ENCODE measurements around the gene GALE. TPM values are rescaled to one million over a fixed set of nuclear protein-coding genes. Genes with fewer than 3 reads are reported as not detected.

GALE gene
- total and polyA plus RNA-seq, 2 of the 13 experiments (the other 11 are each of a cell fraction or from before 2014, with no cell fraction given), result 85.2 to 88.4 TPM

- peak; percentile 79 for TF ChIP-seq IKZF4 (CRISPR knock-in tag; IDR thresholded peaks at IDR 0.05; ENCODE audit: borderline replicate concordance, low read depth, not compliant biosample characterization)
- TF ChIP-seq TP53 (CRISPR knock-in tag; conservative IDR thresholded peaks at IDR 0.05), result peak; percentile 92
- peak; percentile 34; the same call in 1 of the 2 replicates for TF ChIP-seq TARDBP (CRISPR knock-in tag; IDR thresholded peaks at IDR 0.05)
- 0 out of 2 replicates have a peak, but pooled peaks have one; percentile 37 for TF ChIP-seq ZNF724P (CRISPR knock-in tag; IDR thresholded peaks at IDR 0.05; ENCODE audit: borderline replicate concordance)
- peak; percentile 61 for TF ChIP-seq ZNF407 (CRISPR knock-in tag; IDR thresholded peaks at IDR 0.05; ENCODE audit: not compliant biosample characterization)
- TF ChIP-seq MTA1 (CRISPR knock-in tag; IDR thresholded peaks at IDR 0.05; ENCODE audit: borderline replicate concordance), result peak; percentile 86; the same call in 1 of the 2 replicates
- 0 out of 2 replicates have a peak, but pooled peaks have one; percentile 9 for TF ChIP-seq NCOA2 (CRISPR knock-in tag; IDR thresholded peaks at IDR 0.05)
- 0 out of 2 replicates have a peak, but pooled peaks have one; percentile 37 for TF ChIP-seq TEAD2 (CRISPR knock-in tag; IDR thresholded peaks at IDR 0.05)
- TF ChIP-seq ZNF331 (CRISPR knock-in tag; IDR thresholded peaks at IDR 0.05), result peak; percentile 79; the same call in 1 of the 2 replicates
- peak; percentile 51; the same call in 1 of the 2 replicates for TF ChIP-seq ZNF746 (CRISPR knock-in tag; IDR thresholded peaks at IDR 0.05)
- peak; percentile 74; the same call in 1 of the 2 replicates for TF ChIP-seq KMT2B (CRISPR knock-in tag; IDR thresholded peaks at IDR 0.05)
Measured at GRCh38 chr1:23825076-23825761, 24.7 kb upstream of the GALE start, which contains the start of gene HMGCL (continued).
